GM21423 (cell line): ENCODE measurements around the gene ALDH2.
"Not testable (repeated sequence)": the region's sequence is repeated elsewhere in the genome, so short reads cannot be mapped to it uniquely, and the experiment has no call there.

Source experiments
- ATAC-seq: cut with Tn5 transposase; IDR thresholded peaks from one replicate; pipeline ENCODE4 v1.9.1; 2021; ENCODE audit warnings: mild to moderate bottlenecking, moderate library complexity; ENCODE audit not compliant: unreplicated experiment

Gene ALDH2

GRCh38 chr12:111758120-111758561 lies 8.6 kb upstream of the ALDH2 start:
- peak; percentile 6 for ATAC-seq

- no peak for ATAC-seq
Measured at GRCh38 chr12:111759271-111759670, 7.5 kb upstream of the ALDH2 start.

DNA sequence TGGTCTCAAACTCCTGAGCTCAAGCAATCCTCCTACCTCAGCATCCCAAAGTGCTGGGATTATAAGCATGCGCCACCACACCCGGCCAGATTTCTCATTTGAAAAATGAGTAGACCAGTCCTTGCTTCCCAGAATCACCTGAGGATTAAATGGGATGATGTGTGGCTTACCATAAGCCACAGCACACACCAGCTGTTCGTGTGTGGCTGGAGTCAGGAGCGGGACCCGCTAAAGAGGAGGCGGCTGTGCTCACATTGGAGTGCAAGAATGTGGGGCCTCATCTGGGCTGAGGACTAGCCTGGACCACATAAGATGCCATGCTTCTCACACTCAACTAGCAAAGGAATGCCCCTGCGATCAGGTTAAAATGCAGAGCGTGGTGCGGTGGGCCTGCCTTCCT lies 6.7 kb upstream of the ALDH2 start:
- no peak for ATAC-seq

DNA sequence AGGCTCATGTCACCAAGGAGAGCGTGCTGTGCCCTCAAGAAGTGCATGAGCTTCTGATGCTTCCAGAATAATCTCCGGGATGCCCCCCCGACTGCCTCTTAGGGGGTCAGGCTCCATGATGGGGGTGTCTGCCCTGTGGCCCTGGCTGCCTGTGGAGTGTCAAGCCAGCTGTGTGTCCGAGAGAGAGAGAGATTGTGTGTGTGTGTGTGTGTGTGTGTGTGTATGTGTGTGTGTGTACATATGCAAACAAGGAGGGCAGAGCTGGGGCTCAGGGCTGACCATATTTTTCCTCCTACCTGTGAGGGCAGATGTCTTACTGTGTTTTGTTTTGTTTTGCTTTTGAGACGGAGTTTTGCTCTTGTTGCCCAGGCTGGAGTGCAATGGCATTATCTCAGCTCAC lies 5.6 kb upstream of the ALDH2 start:
- ATAC-seq, result no peak

- no peak for ATAC-seq
Measured at GRCh38 chr12:111761706-111762105, 5.0 kb upstream of the ALDH2 start.

- not testable (repeated sequence) for ATAC-seq
Measured at GRCh38 chr12:111763552-111763951, 3.2 kb upstream of the ALDH2 start.

DNA sequence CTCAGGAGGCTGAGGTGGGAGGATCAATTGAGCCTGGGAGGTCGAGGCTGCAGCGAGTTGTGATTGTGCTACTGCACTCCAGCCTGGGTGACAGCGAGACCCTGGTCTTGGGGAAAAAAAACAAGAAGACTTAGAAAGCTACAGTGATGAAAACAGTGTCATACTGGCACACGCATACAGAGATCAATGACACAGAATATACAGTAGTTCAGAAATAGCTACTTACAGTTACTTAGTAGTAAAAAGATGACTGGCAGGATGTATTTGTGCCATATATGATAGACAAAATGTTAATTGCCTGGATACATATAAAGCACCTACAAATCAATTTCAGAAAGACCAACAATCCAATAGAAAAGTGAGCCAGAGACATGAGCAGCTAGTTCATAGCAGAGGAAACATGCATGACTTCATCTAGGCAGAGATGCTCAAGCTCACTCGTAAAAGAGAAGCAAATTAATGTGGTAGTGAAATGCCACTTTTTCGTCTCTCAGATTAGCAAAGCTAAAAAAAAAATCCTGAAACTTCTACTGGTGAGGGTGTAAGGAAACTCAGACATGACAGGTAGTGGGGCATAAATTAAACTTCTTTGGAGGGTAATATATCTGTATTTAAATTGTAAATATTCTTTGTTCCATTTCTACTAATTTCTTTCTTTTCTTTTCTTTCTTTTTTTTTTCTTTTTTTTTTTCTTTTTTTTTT lies 2.5 kb upstream of the ALDH2 start:
- ATAC-seq, result no peak

DNA sequence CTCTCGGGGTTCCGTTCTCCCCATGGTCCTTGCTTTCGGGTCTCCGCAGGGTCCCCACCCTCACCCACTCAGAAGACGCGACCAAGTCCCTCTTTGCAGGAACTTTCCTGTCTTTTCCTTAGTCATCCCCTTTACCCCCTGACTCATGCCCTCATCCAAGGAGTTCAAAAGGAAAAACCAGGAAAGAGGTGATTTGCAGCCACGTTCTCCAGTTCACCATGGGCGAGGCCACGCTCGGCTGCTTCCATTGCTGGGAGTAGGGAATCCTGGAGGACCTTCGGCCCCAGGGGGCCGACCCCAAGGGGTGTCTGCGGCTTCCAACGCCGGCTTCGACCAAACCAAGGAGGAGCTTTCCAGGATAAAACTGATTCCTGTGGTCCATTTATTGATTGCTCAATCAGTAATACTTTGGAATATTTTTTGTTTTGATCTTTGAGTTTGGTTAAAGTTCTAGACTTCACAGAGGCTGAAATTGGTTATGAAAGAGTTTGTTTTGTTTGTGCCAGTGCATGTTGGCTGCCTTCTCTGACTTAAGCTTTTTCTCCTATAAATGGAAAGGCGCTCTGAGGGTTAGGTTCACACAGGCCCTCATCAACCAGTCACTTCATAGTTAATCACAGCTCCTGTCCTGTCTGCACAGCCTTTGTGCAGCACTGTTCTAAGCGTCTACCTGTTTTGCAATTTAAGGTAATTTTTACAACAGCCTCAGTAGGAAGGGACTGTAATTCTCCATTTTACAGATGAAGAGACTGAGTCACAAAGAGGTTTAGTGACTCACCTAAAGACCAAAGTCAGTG lies 827 bp downstream of the ALDH2 start:
- ATAC-seq, result no peak

GRCh38 chr12:111768159-111768895 lies 1.6 kb downstream of the ALDH2 start:
- ATAC-seq, result no peak

GRCh38 chr12:111769599-111769998 lies 2.9 kb downstream of the ALDH2 start:
- ATAC-seq, result no peak

DNA sequence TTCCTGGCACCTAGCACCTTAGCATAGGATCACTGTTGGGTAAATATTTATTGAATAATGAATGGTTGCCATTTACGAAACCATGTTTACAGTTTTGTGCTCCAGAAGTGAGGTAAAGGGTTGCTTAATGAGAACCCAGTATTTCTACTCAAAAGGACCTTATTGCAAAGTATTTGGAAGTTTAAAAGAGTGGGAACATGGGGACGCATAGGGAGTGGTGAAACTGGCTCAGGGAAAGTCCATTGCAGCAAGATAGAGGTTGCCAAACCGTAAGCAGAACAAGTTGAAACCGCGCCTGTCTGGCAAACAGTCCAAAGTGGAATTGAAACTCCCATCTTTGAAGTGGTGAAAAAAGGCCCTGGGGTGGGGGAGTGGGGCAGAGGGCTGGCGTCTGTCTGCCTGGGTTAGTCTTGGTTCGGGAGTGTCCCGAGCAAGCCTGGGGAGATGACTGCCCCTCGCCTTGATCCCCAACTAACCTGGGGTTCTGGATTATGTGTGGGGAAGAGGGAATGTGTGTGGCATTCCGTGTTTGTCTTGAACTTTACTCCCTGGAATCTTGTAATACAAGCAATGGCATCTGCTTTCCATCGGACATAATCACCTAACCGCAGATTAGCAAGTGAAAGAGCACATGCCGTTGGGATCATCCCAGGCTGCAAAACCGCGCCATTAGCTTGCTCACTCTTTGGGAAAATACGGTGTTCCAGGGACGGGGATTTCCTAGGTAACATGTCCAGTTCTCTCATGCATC lies 7.2 kb downstream of the ALDH2 start:
- no peak for ATAC-seq

GRCh38 chr12:111775205-111776193 lies 8.8 kb downstream of the ALDH2 start:
- peak; percentile 60 for ATAC-seq

- ATAC-seq, result no peak
Measured at GRCh38 chr12:111776836-111777344, 10.2 kb downstream of the ALDH2 start.

- ATAC-seq, result no peak
Measured at GRCh38 chr12:111777345-111778045, 10.8 kb downstream of the ALDH2 start.

- no peak for ATAC-seq
Measured at GRCh38 chr12:111780166-111780565, 13.4 kb downstream of the ALDH2 start.

DNA sequence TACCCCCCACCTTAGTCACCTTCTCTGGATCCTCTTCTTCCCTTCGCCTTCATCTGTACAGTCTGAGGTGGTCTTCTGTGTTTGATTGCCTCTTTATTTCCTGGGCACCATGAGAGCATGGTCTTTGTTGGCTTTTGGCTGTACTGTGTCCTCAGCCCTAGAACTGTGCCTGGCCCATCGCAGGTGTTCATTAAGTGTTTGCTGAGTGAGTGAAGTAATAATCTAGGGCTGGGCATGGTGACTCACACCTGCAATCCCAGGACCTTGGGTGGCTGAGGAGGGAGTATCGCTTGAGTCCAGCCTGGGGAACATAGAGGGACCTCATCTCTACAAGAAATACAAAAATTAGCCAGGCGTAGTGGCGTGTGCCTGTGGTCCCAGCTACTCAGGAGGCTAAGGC lies 13.9 kb downstream of the ALDH2 start:
- no peak for ATAC-seq

DNA sequence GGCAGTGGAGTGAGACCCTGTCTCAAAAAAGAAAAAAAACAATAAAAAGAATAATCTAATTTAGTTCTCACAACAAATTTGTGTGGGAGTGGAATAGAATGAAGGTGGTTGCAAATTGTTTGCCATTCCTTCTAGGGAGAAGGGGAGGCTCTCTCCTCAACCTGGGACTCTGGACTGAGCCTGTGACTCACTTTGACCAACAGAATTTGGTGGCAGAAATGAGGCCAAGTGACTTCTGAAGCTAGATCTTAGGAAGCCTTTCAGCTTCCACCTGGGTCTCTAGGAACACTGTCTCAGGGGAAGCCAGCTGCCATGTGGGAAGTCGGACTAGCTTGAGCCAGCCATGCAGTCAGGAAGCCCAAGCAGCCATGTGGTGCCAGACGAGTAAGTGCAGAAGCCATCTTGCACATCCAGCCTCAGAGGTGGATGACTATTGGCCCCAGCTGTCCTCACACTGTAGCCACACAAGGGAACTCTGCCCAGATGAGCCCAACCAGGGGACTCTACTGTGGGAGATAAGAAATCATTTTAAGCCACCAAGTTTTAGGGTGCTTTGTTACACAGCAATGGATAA lies 14.4 kb downstream of the ALDH2 start:
- no peak for ATAC-seq

DNA sequence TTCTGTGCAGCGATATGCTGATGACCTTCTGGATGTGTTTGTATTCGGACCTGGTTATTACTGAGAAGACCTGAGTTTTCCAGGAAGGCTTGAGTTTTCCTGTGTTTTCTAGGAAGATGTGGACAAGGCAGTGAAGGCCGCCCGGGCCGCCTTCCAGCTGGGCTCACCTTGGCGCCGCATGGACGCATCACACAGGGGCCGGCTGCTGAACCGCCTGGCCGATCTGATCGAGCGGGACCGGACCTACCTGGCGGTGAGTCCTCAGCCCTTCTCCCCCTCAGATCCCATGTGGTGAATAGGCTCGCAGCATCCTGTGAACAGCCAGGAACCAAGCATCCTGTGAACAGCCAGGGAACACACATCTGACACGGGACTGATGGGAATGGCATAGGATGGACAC lies 16.3 kb downstream of the ALDH2 start:
- ATAC-seq, result no peak

DNA sequence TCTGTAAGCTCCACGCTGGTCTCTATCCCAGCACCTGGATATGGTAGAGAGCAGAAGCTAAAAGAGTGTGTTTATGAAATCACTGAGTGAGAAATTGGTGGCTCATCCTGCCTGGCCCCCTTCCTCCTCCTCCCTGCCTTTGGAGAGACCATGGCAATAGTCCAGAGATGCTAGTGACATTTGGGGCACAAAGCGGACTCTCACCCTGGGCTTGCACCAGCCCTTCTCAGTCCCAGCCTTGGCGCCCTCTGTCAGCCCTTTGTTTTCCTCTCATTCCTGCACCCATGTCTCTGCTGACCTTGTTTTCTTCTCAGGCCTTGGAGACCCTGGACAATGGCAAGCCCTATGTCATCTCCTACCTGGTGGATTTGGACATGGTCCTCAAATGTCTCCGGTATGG lies 18.2 kb downstream of the ALDH2 start:
- no peak for ATAC-seq
